Thoracic aorta (tissue), 2 donors: ENCODE results near the gene TTC16. TPM values are rescaled to one million over a fixed set of nuclear protein-coding genes. Genes with fewer than 3 reads are reported as not detected.
A peak's percentile ranks its signal among the peaks of the same experiment; 100 is the strongest.

Experiments
- ATAC-seq: fragments of 150-250 bp; one replicate; pipeline ENCODE4 v1.8.0; 2017; ENCODE audit warnings: low read depth; ENCODE audit not compliant: insufficient number of reproducible peaks, low FRiP score
- DNase-seq: peaks from one replicate; pipeline ENCODE4 v3.0.0-alpha.2; 2020; ENCODE audit warnings: low spot score
- H3K27ac ChIP-seq, 2 donors: fragments of 200-600 bp; sonication (generic); 1 replicate in 1 of 2; 2 replicates in 1 of 2; pipeline ENCODE4 v1.5.1; 2016; ENCODE audit warnings: mild to moderate bottlenecking in 2 of 2, moderate library complexity in 2 of 2
- H3K27me3 ChIP-seq: fragments of 200-600 bp; sonication (generic); replicated peaks from 2 replicates; pipeline ENCODE4 v1.6.0; 2016; ENCODE audit warnings: mild to moderate bottlenecking; ENCODE audit not compliant: insufficient read depth
- H3K36me3 ChIP-seq: fragments of 200-600 bp; sonication (generic); one replicate; pipeline ENCODE4 v1.5.1; 2016
- H3K4me1 ChIP-seq, 2 donors: fragments of 200-600 bp; sonication (generic); 1 replicate in 1 of 2; 2 replicates in 1 of 2; pipeline versions ENCODE4 v1.5.1 to v1.6.0; 2016; ENCODE audit warnings: low read depth in 2 of 2, mild to moderate bottlenecking in 1 of 2; ENCODE audit not compliant: control insufficient read depth in 1 of 2
- H3K4me3 ChIP-seq: fragments of 200-600 bp; sonication (generic); 2 replicates; pipeline ENCODE4 v1.5.1; 2016; ENCODE audit warnings: mild to moderate bottlenecking
- H3K9me3 ChIP-seq: fragments of 200-600 bp; sonication (generic); 2 replicates; pipeline ENCODE4 v1.5.1; 2016
- CTCF ChIP-seq: fragments of 200-600 bp; sonication (generic); IDR thresholded peaks from one replicate; pipeline ENCODE4 v1.5.1; 2019; ENCODE audit warnings: antibody characterized with exemption
- total RNA-seq, 2 donors: library from RNA; depleted of rRNA; stranded (reverse); fragments of >200 nt; gene quantifications; one replicate each; pipeline versions ENCODE4 v1.1.0 to v1.2.3, GENCODE V29; 2016

The TTC16 gene
- total RNA-seq, 2 donors from 2014 or later: 0.14 to 0.27 TPM

GRCh38 chr9:127769929-127770582 is 54.2 kb downstream of the TTC16 start:
- no peaks in the 10 kb centered on the region for H3K36me3 ChIP-seq
- TF ChIP-seq CTCF: no peak
- ATAC-seq (no peak), DNase-seq (no peak)
- no peaks in the 10 kb centered on the region for H3K27me3 ChIP-seq
- H3K27ac ChIP-seq: peak overlapping the region in 1 of 2 donors; percentile 44
- H3K4me1 ChIP-seq: peaks cover 8% of the 10 kb centered on the region in 2 donors
- H3K9me3 ChIP-seq: no peaks in the 10 kb centered on the region
- peak overlapping the region; percentile 76 for H3K4me3 ChIP-seq

DNA sequence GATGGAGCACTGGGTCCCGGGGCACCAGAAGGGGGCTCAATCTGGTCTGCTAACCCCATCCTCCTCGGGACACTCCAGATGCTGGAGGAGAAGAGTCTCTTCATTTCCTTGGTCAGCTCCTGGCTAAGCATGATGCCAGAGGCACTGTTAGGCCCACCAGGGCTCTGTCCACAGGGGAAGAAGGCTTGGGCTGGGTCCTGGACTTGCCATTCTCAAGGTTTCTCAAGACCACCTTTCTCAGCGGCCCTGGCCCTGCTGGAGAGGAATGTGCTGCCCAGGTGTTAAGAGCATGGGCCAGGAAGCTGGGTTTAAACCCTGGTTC is 54.7 kb downstream of the TTC16 start:
- no peaks in the 10 kb centered on the region for H3K36me3 ChIP-seq
- no peaks in the 10 kb centered on the region for H3K9me3 ChIP-seq
- H3K27ac ChIP-seq: peak overlapping the region in 1 of 2 donors; percentile 44
- H3K27me3 ChIP-seq: no peaks in the 10 kb centered on the region
- no peak for TF ChIP-seq CTCF
- H3K4me3 ChIP-seq: peak overlapping the region; percentile 76
- ATAC-seq: no peak
- DNase-seq: no peak
- H3K4me1 ChIP-seq: peaks cover 8% of the 10 kb centered on the region in 2 donors

DNA sequence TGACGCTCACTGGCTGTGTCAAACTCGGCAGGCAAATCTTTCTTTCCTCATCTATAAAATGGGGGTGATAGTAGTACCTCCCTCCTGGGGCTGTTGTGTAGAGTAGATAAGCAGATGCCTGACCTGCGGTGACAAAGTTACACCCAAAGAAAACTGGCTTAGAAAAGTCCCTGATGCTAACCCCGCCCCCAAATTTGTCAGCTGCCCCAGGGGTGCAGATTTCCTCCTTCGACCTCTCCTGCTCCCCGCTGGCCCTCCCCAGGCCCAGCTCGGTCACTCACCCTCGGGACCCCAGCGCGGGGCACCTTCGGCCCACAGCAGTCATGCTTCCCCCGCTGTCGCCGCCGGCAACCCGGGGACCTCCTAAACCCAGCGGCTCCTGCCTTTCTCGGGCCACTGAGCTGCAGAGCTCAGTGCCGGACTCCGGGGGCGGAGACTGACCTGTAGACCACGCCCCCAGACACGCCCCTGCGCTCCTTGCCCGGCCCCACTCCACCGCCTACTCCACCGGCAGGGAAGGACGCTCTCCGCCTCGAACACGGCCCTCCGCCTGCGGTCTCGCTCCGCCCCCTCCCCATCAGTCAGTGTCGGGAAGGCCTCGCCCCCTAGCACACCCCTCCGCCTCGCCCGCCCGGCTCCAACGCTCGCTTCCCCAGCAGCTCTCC is 55.2 kb downstream of the TTC16 start:
- DNase-seq: peak; percentile 96
- peak; percentile 95 for ATAC-seq
- Histone ChIP-seq H3K4me3 (peak overlapping the region; percentile 76), H3K27me3 (no peaks in the 10 kb centered on the region), H3K9me3 (no peaks in the 10 kb centered on the region), H3K27ac (peak overlapping the region in 1 of 2 donors; percentile 44), H3K36me3 (no peaks in the 10 kb centered on the region), H3K4me1 (peaks cover 8% of the 10 kb centered on the region in 2 donors)
- no peak for TF ChIP-seq CTCF

DNA sequence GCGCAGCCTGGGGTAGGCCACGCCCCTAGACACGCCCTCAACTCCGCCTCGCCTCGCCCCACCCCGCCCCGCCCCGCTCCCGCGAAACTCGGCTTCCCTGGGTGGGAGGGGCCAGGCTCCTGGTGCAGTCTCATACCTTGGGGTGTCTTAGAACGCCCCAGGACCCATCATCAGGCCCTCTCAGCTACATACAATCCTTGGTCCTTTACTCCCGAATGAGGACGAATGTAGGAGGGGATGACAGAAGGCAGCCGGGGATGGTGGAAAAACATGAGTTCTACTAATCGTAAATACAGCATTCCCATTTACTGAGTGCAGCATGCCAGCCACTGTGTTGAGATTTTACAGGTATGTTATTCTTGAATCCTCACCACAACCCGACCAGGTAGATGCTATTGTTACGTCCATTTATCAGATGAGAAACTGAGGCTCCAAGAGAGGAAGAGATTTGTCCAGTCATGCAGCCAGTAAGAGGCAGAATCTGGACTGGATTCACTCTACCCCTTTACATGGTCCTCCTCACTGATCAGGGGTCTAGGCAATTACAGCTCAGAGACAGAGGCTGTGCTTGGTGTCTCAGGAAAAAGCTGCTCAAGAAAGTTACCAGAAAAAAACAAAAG is 55.8 kb downstream of the TTC16 start:
- H3K4me3 ChIP-seq: peak overlapping the region; percentile 76
- no peaks in the 10 kb centered on the region for H3K36me3 ChIP-seq
- ATAC-seq (no peak), DNase-seq (no peak)
- no peaks in the 10 kb centered on the region for H3K27me3 ChIP-seq
- H3K9me3 ChIP-seq: no peaks in the 10 kb centered on the region
- TF ChIP-seq CTCF: no peak
- H3K27ac ChIP-seq: no peak overlapping the region
- H3K4me1 ChIP-seq: peaks cover 8% of the 10 kb centered on the region in 2 donors

DNA sequence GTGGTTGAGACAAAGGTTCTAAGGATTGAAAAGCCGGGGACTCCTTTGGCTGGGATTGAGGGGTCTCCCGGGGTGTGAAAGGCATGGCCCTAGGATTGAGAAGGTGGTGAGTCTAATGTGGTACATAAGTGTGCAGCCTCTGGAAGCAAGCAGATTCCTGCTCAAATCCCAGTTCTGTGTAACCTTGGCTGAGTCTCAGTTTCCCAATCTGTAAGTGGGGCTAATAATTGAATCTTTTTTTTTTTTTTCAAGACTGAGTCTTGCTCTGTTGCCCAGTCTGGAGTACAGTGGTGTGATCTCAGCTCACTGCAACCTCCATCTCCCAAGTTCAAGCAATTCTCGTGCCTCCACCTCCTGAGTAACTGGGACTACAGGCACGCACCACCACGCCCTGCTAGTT is 56.7 kb downstream of the TTC16 start:
- Histone ChIP-seq H3K36me3 (no peaks in the 10 kb centered on the region), H3K27me3 (no peaks in the 10 kb centered on the region), H3K9me3 (no peaks in the 10 kb centered on the region), H3K27ac (no peak overlapping the region), H3K4me1 (peaks cover 8% of the 10 kb centered on the region in 2 donors), H3K4me3 (no peak overlapping the region)
- no peak for TF ChIP-seq CTCF
- DNase-seq: no peak
- no peak for ATAC-seq
